ENCODE measurements around the gene MACROD2.

GRCh38 chr20:15370370-15370769 is 1375.1 kb downstream of the MACROD2 start:
- TF ChIP-seq POLR2A (IDR thresholded peaks at IDR 0.05; ENCODE audit: low read depth, low read length) (no peak), CTCF (conservative IDR thresholded peaks at IDR 0.05; ENCODE audit: low read depth, low read length) (no peak), RAD21 (IDR thresholded peaks at IDR 0.05; ENCODE audit: low read length) (no peak), USF2 (IDR thresholded peaks at IDR 0.05; ENCODE audit: low read depth, low read length) (no peak), SMC3 (IDR thresholded peaks at IDR 0.05; ENCODE audit: low read depth, low read length) (no peak), ELK1 (IDR thresholded peaks at IDR 0.05; ENCODE audit: borderline replicate concordance, low read depth, low read length) (no peak)

Data from IMR-90 (cell line).